ENCODE results near the gene TMEM179.
"Not testable (repeated sequence)": the region's sequence is repeated elsewhere in the genome, so short reads cannot be mapped to it uniquely, and the experiment has no call there.

Gene TMEM179

DNA sequence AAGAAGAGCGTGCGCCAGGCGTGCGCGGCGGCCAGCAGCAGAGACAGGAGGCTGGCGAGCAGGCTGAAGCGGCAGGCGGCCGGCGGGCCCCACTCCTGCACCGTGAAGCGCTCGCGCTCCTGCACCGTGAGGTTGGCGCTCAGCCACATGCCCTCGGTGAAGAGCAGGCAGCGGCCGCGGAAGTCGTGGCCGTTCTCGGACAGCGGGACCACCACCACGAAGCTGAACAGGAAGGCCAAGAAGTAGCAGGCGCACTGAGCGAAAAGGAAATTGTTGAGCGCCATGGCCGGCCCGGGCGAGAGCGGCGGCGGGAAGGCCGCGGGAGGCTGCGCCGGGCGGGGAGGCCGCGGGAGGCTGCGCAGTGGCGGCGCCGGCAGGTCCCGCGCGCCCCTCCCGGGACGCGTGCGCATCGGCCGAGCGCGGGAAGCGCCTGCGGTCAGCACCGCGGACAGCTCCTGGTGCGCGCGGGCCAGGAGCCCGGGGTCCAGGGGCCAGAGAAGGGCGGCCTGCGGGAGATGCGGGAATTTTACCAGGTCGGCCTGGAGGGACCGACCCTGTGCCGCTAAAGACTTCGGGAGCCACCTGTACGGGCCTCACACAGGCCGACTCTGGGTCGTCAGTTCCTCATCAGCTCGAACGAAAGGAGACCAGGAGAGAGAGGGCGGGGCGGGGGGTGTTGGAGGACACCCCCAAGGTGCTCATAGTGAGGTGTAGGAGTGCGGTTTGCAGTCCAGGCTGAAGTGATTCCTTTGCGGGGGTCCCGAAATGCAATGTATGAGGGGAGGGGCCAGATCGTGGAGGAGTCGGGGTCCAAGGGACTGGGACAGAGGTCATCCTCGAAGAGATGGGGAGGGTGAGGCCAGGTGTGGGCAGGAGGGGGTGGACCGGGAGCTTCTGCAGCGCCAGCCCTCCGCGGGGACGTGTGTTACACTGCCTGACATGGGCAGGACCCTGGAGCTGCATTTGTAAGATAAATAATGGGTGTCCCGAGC lies at the start of gene TMEM179:
TSS of gene TMEM179 (minus strand) at position 315 of the 992 bp plus-strand sequence. CDS start at position 284, 31 bp downstream.
- DNase-seq, result no peak

DNA sequence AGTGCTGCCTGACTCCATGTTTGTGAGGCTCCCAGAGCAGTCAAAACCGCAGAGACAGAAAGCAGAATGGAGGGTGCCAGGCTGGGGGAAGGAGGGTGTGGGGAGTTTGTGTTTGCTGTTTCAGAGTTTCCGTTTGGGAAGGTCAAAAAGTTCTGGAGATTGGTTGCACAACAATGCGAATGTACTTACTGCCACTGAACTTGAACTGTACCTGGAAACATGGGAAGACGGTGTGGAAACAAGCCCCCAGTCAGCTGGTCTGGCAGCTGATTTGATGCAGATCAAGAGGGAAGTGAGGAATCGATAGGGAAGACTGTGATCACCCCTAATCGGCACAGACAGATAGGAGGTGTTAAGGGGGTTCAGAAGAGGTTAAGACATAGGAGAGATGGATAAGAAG lies 49.5 kb upstream of the TMEM179 start:
- DNase-seq, result no peak

DNA sequence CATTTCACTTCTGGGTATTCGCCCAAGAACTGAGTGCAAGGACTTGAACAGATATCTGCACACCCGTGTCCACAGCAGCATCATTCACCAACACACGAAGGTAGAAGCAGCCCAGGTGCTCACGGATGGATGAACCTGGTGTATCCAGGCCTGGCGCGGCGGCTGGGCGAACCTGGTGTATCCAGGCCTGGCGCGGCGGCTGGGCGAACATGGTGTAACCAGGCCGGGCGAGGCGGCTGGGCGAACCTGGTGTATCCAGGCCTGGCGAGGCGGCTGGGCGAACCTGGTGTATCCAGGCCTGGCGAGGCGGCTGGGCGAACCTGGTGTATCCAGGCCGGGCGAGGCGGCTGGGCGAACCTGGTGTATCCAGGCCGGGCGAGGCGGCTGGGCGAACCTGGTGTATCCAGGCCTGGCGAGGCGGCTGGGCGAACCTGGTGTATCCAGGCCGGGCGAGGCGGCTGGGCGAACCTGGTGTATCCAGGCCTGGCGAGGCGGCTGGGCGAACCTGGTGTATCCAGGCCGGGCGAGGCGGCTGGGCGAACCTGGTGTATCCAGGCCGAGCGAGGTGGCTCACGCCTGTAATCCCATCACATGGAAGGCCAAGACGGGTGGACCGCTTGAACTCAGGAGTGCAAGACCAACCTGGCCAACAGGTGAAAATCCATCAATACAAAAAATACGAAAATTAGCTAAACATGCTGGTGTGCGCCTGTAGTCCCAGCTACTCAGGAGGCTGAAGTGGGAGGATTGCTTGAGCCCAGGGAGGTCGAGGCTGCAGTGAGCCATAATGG lies 48.8 kb upstream of the TMEM179 start:
- not testable (repeated sequence) for DNase-seq

DNA sequence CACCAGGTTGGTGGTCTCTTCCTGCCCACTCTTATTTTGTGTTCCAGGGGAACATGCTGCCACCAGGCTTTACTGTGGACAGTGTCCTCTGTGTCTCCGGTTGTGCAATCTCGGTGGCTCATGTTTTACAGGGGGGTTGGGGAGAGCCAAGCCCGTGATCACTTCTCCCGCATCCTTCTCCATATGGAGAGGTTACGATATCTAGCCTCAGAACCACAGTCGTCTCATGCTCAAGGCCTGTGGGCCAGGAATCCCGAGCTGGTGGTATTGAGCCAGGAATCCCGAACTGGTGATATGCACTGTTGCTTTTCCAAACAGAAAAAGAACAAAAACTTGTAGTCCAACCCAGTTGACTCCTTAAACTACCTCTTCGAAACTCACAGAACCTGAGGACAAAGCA lies 47.8 kb upstream of the TMEM179 start:
- DNase-seq, result no peak

DNA sequence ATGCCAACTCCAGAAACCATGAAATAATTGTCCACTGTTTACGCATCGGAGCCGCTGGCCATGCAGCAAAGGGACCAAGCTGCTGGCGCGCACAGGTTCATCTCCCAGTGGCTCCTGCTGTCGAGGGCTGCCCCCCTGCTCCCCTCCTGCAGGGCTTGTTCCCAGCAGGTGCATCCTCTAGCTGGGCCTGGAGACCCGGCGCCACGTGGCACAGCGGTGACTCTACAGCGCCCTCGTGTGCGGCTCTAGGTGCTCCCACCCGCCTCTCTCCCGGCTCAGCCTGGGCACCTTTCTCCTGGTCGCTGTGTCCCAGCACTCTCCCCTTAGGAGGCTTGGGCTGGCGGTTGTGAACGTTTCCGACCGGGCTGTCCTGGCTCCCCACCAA lies 47.3 kb upstream of the TMEM179 start:
- DNase-seq, result no peak

DNA sequence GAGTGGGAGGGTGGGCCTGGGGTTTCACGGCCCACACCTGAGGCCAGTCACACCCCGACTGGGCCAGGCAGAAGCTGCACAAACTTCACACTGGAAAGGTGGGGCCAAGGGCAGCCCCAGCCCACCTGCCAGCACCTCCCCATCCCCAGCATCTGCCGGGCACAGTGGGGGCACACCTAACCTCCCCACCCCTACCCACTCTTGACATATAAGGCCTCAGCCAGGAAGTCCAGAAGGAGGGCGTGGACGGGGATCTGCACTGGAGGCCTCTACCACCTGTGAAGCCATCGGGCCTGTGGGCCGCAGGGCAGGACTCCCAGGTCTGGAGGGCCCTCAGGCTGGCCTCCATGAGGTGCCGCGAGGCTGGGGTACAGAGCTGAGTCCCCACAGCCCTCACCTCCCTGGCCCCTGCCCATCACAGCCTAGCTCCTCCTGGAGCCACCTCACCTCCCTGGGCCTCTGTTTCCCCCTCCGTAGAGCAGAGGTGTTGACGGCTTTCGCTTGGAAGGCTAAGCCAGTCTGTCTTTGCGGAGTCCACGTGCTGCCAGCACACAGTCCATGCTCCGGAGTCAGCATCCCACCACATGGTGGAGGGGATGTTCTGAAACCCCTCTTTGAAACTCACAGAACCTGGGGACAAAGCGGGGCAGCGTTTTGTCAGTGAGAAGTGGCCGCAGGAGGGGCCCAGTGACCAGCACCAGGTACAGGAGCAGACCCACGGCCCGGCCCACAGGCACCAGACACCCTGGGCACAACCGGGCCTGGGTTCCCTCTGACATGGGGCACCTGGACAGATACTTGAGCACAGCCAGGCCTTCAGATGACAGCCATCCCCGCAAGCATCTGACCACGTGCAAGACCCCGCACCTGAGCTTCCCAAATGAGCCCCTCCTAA lies 46.7 kb upstream of the TMEM179 start:
- DNase-seq, result no peak

DNA sequence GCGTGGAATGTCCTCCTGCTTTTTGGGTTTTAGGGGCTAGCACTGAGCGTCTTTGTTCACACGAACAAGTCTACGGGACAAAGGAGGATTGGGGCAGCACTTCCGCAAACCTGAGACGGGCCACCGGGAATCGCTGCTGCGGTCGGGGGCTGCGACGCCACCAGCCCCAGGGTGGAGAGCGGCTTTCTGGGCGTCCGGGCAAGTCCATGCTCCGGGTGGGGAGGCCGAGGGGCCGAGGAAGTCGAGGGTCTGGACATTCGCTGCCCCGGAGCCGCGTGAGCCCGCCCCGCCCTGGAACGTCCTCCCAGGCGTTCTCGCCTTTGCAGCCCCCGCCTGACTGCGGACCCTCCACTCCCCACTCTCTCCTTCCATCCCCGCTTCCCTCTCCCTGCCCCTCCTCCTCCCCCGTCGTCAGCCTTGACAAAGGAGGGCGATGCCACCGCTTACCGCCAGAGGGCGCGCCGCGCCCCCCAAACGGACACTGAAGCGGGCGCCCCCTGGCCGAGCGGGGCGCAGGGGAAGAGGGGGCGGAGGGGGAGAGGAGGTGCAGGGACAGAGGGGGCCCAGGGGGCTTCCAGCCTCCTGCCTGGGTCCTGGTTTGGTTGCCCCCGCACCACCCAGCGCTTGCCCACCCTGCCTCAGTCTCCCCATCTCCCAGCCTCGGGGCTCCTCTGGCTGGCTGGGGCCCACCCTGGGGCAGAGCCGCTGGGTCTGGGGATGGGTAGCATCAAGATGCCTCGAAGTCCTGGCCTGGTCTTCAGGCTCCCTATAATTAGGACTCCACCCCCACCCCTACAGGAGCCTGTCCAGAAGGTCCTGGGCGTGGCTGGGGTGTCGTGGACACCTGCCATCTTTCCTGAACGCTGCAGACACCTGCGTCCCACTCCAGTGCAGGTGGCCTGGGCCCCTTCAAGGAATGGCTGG lies 45.7 kb upstream of the TMEM179 start:
- DNase-seq, result peak; percentile 0

DNA sequence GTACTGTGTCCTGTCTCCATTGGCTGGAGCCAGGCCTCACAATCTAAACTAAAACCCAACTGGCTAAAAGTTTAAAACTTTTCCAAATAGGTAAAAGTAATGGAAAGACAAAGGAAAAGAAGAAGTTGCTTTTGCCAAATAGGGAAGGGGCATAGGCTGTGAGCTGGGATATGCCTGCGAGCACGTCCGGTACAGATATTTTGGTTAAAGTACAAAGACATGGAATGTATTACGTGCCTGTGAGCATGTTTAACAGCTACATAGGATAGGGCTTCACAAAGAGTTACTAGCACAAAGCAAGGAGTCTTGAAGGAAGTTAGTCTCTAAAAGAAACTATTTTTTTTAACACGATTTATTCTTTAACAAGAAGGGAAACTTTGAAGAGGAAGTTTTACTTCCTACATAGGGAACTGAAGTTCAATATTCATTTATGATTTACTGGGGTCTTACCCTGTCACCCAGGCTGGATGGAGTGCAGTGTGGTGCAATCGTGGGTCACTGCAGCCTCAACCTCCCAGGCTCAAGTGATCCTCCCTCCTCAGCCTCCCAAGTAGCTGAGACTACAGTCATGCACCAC lies 43.0 kb upstream of the TMEM179 start:
- DNase-seq, result no peak

DNA sequence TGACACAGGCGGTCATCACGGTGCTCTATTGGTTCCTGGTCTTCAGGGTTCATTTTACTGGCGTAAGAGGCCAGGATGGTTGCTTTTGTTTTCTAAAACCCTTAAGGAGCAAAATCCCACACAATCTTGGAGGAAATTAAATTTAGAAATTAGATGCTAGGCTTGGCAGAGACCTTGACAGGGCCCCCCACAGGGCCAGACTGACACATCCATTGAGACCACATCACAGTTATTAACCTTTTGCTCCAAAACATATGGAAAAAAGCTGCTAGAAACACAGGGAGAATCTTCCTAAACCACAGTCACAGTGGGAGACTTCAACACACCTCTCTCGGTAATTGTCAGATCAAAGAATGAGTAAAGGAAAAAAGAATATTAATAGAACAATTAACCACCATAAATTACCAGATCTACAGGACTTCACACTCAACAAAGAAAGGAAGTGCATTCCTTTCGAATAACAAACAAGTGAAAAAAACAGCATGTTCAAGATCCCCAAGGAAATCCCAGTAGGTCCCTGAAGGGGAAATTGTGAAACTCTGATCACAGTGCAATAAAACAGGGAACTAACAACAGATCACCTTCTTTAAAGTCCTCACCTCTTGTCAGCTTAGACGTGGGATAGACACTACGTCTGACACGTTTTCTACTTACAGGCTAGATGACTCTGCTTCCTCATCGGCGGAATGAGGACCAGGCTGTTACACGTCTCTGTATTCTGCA lies 40.2 kb upstream of the TMEM179 start:
- no peak for DNase-seq

DNA sequence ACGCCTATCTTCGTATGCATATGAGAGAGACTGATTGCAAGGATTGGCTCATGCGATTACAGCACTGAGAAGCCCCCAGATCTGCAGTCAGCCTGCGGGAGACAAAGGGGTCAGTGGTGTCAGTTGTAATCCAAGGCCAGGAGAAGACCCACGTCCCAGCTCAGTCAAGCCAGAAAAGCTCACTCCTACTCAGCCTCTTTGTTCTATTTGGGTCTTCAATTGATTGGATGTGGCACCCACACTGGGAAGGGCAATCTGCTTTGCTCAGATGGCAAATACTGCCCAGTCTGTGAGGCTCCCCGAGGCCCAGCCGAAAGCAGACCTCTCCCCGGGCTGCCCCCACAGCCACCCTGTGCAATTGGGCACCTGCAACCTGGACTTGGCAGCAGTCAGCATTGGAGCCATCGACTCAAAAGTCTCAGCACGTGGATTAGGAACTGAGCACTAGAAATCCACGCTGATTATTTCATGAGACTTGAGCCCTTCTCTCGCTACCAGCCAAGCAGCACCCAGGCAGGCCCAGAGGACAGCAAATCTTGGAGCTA lies 39.6 kb upstream of the TMEM179 start:
- no peak for DNase-seq

DNA sequence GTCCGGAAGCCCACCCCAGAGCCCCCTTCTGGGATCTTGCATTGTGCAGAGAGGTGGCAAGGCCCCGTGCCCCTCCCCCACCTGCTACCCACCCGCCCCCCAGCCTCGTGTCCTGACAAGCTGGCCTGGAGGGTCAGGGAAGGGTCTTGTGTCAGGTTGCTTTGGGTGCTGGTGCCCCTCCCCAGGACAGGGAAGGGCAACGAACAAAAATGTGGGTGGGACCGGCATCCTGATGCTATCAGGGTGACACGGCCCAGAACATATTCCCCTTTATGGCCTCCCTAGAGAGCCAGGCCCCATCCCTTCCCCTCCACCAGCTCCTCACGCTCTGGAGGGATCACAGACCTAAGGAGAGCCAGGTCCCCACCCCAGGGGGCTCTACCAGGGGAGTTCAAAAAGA lies 38.7 kb upstream of the TMEM179 start:
- DNase-seq, result no peak

DNA sequence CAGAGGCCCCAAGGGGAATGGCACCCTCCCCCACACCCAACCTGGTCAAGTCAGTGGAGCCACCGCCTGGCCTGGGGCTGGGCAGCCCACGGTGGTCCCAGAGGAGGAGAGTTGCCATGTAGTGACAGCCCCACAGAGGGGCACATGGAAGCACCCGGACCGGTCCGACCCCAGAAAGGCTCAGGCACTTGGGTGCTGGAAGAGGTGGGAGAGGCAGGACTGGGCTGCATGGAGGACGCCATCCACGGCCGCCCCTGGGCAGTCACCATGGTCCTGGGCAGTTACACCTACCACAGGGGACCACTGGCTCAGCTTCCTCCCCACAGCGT lies 37.9 kb upstream of the TMEM179 start:
- no peak for DNase-seq

DNA sequence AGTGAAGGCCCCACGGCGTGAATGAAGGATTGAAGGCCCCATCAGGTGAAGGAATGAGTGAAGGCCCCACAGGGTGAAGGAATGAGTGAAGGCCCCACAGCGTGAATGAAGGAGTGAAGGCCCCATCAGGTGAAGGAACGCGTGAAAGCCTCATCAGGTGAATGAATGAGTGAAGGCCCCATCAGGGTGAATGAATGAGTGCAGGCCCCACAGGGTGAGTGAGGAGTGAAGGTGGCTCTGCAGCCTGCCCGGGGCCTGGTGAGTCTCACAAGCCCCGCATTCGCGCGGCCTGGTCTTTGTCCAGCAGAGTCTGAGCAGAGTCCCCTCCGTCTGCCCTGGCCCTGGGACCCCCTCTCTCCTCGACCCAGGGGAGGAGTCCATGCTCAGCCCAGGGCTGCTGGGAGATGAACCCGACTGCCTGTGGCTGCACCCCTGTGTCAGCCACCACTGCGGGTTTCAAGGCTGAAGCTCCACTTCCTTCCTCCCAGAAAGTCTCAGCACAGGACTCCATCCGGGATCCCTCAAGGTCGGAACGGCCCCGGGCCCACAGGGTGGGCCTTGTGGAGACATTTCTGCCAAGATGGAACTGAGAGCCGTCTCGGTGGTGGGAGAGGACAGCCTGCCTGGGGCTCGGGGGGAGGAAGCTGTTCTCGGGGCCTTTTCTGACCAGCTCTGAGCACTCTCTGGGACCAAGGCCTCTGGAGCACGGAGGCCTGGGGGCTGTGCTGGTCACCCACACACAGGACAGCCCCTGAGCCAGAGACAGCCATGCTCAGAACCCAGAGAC lies 37.4 kb upstream of the TMEM179 start:
- DNase-seq, result no peak

DNA sequence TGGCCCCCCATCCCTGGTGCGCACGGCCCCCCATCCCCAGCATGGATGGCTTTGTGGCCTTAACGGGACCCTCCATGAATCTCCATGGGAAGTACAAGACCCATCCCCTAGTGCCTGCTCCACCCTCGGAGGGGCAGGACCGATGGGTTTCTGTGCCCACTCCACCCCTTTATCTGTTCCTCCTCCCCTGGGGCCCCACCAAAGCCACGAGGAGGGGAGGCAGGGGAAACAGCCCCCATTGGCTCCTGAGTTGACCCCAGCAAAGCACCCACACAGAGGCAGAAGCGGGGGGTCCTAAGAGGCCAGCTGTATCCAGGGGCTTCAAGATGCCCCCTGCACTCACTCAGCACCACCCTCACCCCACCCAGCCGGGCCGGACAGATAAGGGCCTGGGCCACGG lies 36.1 kb upstream of the TMEM179 start:
- no peak for DNase-seq

DNA sequence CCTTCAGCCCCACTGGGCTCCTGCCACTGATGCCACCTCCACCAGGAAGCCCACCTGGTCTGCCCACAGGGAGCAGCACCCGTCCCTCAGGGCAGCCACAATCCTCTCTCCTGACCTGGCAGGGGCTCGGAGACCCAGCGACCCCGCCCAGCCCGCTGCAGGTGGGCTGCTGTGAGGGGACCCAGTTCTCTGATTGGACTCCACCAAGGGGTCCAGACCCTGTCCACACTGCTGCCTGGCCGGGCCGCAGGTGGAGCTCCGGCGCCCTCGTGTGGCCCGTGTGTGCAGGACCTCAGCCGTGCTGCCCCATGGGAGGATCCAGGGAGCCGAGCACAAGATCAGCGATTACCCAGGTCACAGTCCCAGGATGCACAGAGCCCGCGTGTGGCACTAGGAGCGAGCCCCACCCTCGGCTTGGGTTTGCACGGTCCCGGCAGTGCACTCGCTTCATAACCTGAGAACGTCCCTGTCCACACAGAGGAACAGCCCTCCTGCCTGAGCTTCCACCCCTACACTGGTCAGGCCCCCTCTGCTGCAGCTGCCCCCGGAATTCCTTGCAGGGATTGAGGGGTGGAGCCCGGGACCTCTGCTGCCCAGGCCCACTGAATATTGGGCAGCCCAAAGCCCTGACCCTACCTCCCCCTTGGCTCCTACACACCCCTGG lies 35.4 kb upstream of the TMEM179 start:
- DNase-seq, result peak; percentile 4

DNA sequence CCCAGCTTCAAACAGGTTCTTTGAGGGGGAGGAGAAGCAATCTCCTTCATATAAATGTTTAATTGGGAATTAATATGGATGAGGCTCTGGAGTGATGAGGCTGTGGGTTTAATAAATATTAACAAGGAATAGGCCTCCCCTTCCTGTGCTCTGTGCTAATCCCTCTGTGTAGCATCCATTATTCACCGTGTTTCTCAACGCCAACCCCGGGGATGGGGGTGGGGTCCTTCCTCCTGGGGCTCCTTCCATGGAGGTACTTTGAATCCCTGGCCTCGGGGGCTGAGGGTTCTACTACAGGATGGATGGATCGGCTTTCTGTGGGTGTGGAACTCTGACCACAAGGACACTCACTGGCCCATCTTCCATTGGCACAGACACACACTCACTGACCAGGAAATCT lies 34.9 kb upstream of the TMEM179 start:
- no peak for DNase-seq

DNA sequence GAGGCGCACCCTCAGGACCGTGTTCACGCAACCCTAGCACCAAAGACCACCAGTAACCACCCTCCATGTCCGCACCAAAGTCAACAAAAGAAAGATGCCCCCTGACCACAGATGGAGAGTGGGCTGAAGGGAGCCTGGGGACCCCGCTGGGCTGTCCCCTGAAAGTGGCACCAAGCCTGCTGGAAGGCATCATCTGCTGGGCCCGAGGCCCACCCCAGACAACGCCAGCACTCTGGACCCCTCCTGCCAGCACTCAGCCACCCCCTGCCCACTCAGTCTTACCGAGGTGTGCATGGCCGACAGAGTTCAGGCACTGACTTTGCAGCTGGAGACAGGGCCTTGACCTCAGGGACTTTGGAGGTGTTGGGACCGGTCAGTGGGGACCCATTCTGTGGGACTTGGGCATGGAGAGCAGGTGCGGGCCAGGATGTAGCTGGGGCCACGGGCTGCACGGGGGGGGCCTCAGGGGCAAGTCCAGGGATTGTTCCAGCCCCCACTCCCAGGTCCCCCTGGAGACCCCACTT lies 34.4 kb upstream of the TMEM179 start:
- no peak for DNase-seq

DNA sequence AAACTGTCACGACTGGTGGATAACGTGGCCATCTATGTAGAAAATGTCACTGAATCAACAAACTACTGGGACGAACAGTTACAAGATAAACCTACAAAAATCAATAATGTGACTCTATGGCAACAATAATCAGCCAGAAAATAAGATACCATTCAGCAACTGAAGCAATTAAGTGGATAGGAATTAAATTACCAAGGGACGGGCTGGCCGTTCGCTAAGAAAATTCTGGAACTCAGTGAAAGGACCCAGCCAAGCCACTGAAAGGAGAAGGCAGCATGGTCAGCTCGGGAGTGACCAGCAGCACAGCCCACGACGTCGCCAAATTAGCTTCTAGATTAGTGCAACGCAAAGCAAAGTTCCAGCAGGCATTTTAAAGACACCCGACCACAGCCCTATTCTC lies 33.6 kb upstream of the TMEM179 start:
- DNase-seq, result no peak

DNA sequence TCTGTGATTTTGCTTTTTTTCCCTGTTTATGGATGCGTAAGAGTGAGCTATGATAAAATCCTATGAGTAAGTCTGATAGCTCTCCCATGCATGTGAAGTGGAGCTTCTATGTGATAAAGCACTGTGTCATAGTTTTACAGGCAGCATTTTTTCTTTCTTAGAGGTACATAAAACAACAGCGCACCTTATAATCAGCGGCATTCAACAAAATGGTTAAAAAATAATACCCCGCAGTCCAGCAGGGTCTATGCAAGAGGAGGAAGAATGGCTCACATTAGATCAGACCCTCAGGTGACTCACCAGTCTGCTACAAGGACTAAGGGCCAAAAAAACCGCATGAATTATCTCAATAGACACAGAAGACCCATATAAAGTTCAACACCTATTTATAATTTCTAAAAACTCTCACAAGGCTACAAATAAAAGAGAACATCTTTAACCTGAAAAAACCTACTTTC lies 33.0 kb upstream of the TMEM179 start:
- no peak for DNase-seq
